Raji (cell line): Measurements from ENCODE around the gene TPP1.

Source experiments
- POLR2A ChIP-seq: IDR thresholded peaks from 2 replicates; pipeline ENCODE4 v1.6.1; 2011; ENCODE audit warnings: low read depth, low read length, control low read depth; ENCODE audit not compliant: insufficient read depth

Gene TPP1

DNA sequence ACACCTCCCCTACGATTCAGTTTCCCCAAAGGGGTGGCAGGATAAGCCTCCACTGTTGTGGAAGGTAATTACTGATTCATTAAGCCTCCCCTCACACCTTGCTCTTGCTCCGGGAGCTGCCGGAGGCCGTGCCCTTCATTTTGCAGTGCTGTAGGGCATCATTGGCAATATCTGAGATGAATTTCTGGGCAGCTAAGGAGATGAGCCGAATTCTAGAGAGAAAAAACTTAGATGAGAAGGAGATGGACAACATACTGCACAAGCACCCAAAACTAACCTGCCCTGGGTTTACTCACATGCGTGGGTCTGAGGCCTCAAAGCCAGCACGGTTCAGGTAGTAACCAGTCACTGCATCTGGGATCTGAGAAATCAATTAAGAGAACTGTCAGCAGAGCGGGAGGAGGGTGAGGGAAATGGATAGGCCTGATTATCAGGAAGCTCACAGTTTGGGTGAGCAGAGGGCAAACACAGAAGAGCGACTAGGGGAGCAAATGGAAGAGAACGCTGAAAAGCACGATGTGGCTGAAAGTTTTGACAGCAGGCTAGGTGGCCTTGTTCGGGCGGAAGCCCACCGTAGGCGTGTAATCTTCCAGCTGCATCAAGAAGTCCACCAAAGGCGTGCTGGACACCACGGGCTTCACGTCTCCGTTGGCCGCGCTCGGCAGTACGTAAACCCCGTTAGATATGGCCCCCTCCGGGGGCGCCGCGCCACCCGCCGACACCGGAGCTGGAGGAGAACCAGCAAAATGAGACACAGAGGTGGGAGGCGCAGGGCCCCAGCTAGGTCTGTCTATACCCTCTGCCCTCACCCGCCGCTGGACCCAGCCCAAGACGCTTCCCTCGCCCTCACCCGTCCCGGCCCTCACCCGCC lies 7.9 kb downstream of the TPP1 start:
- TF ChIP-seq POLR2A, result no peak

- TF ChIP-seq POLR2A, result no peak
These were observed 8.6 kb downstream of the TPP1 start for GRCh38 chr11:6610591-6610990.

GRCh38 chr11:6609502-6610015 lies 9.7 kb downstream of the TPP1 start:
- no peak for TF ChIP-seq POLR2A

- TF ChIP-seq POLR2A, result 0 out of 2 replicates have a peak, but pooled peaks have one; percentile 14
These were observed 10.3 kb downstream of the TPP1 start for GRCh38 chr11:6608726-6609501.

DNA sequence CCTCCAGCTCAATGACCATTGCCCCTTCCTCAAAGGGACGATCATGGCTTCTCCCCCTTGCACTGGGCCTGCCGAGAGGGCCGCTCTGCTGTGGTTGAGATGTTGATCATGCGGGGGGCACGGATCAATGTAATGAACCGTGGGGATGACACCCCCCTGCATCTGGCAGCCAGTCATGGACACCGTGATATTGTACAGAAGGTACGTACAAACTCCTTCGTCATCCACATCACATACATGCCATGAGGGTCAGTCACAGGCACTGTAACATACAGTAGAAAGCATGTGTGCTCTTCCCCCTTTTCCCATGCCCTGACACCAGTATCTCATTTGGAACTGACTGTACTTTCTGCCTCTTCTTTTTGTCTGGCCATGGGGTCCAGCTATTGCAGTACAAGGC lies 11.2 kb downstream of the TPP1 start:
- 0 out of 2 replicates have a peak, but pooled peaks have one; percentile 20 for TF ChIP-seq POLR2A

- no peak for TF ChIP-seq POLR2A
These were observed 11.9 kb downstream of the TPP1 start for GRCh38 chr11:6607190-6607795.

DNA sequence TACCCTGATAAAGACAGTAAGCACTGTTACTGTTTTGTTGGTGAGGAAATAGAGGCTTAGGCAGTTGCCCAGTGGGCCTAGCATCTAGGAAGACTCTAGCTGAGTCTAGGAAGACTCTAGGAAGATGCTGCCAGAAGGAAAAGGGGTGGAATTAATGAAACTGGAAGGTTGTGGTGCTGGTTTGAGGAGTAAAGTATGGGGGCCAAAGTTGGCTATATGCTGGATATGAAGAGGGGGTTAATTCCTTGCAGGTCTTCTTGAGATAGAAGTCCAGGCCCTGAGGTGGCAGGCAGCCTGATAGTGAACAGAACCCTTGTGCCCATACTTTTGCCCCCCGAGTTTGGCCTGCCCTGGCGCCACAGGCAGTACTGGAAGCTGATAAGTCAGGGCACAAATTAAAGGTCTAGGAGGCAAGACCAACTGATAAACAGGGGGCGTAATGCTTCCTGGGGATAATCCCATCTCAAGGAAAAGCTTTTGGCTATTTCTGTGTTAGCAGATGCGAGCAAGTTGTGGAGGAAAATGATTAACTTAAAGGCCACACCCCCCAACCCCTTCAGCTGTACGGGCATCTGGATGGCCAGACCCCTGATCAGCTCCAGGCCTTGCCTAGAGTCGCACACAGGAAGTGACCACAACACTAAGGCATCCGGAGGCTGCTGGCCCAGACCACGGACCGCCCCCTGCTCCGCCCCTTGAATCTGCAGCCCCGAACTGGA lies 12.6 kb downstream of the TPP1 start:
- TF ChIP-seq POLR2A, result peak; percentile 21; the same call in 1 of the 2 replicates

DNA sequence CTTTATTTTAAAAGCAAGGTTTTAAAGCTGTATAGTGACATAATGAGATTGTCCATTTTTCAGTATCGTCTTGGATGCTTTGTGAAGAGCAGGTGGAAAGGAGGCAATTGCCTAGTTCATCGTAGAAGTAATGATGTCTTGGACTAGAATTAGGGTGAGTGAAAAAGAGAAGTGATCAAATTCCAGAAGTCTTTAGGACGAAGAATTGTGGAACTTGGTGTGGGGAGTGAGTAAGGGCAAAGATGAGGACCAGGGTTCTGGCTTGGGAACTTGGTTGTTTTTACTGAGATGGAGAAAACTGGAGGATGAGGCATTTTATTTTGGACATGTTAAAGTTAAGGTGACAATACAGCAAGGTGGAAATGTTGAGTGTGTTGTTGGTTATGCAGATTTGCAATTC lies 14.4 kb downstream of the TPP1 start:
- TF ChIP-seq POLR2A, result no peak

DNA sequence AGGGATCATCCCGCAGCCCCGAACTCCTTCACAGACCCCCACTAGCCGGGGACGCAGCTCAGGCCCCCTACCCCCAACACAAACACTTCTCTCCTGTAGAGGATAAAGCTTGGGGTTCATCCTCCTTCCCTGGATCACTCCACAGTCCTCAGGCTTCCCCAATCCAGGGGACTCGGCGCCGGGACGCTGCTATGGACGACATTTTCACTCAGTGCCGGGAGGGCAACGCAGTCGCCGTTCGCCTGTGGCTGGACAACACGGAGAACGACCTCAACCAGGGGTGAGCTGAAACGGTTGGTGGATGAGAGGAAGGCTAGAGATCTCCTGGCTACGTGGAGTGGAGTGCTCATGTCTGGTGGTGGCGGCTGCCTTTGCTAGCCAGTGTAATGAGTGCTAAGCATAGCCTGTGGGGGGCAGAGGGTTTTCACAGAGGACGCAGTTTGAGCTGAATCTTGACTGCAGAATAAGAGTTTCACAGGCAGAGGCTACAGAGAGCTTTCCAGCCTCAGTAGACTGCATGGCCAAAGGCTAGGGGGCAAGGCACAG lies 15.1 kb downstream of the TPP1 start:
- TF ChIP-seq POLR2A, result no peak

- TF ChIP-seq POLR2A, result peak; percentile 90
These were observed 15.7 kb downstream of the TPP1 start, which contains the start of the genes ILK and RRP8 for GRCh38 chr11:6603287-6604080. Gene ILK (plus strand): TSS chr11:6603774. CDS start chr11:6604272, 498 bp downstream. Gene RRP8 (minus strand): TSS chr11:6603616. CDS start chr11:6603502, 114 bp downstream.

GRCh38 chr11:6602096-6602940 lies 16.9 kb downstream of the TPP1 start:
- TF ChIP-seq POLR2A, result no peak

GRCh38 chr11:6601041-6601461 lies 18.2 kb downstream of the TPP1 start:
- no peak for TF ChIP-seq POLR2A
